ENCODE measurements around the gene LOC101059915.
"Not testable (repeated sequence)": the region's sequence is repeated elsewhere in the genome, so short reads cannot be mapped to it uniquely, and the experiment has no call there.

The LOC101059915 gene

DNA sequence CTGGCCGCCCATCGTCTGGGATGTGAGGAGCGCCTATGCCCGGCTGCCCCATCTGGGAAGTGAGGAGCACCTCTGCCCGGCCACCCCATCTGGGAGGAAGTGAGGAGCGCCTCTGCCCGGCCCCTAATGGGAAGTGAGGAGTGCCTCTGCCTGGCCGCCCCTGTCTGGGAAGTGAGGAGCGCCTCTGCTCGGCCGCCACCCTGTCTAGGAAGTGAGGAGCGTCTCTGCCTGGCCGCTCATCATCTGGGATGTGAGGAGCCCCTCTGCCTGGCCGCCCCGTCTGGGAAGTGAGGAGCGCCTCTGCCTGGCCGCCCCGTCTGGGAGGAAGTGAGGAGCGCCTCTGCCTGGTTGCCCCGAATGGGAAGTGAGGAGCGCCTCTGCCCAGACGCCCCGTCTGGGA lies 8.3 kb downstream of the LOC101059915 start:
- not testable (repeated sequence) for DNase-seq (ENCODE audit: low spot score)

DNA sequence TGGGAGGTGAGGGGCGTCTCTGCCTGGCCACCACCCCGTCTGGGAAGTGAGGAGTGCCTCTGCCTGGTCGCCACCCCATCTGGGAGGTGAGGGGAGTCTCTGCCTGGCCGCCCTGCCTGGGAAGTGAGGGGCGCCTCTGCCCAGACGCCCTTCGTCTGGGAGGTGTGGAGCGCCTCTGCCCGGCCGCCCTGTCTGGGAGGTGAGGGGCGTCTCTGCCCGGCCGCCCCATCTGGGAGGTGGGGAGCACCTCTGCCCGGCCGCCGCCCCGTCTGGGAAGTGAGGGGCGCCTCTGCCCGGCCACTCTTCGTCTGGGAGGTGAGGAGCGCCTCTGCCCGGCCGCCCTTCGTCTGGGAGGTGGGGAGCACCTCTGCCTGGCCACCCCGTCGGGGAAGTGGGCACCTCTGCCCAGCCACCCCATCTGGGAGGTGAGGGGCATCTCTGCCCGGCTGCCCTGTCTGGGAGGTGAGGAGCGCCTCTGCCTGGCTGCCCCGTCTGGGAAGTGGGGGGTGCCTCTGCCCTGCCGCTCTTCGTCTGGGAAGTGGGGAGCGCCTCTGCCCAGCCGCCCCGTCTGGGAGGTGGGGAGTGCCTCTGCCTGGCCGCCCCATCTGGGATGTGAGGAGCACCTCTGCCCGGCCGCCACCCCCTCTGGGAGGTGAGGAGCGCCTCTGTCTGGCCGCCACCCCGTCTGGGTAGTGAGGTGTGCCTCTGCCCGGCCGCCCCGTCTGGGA lies 8.9 kb downstream of the LOC101059915 start:
- DNase-seq (ENCODE audit: low spot score), result not testable (repeated sequence)

DNA sequence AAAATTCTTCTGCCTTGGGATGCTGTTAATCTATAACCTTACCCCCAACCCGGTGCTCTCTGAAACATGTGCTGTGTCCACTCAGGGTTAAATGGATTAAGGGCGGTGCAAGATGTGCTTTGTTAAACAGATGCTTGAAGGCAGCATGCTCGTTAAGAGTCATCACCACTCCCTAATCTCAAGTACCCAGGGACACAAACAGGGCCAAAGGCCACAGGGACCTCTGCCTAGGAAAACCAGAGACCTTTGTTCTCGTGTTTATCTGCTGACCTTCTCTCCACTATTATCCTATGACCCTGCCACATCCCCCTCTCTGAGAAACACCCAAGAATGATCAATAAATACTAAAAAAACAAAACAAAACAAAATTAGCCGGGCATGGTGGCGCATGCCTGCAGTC lies 9.8 kb downstream of the LOC101059915 start:
- DNase-seq (ENCODE audit: low spot score), result not testable (repeated sequence)

DNA sequence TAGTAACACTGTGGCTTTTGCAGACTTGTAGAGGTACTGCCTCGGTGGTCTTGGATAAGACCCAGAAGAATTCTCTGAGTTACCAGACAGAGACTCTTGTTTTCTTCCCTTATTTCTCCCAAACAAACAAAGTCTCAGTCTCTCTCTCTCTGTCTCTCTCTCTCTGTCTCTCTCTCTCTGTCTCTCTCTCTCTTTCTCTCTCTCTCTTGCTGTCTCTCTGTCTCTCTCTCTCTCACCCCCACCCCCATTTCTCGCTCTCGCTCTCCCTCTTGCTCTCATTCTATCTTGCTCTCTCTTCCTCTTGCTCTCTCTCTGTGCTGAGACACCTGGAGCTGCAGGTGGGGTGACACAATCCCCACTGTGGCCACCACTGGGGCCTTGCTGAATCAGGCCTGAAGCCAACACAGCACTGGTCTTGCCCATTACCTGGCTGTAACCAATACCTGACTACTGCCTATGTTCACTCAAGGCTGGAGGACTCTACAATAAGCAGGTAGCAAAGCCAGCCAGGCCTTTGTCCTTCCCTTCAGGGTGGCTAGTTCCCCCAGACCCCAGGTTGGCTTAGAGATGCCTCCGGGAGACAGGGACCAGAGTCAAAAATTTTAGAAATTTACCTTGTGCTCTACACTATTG lies 12.3 kb downstream of the LOC101059915 start:
- no peak for DNase-seq (ENCODE audit: low spot score)

DNA sequence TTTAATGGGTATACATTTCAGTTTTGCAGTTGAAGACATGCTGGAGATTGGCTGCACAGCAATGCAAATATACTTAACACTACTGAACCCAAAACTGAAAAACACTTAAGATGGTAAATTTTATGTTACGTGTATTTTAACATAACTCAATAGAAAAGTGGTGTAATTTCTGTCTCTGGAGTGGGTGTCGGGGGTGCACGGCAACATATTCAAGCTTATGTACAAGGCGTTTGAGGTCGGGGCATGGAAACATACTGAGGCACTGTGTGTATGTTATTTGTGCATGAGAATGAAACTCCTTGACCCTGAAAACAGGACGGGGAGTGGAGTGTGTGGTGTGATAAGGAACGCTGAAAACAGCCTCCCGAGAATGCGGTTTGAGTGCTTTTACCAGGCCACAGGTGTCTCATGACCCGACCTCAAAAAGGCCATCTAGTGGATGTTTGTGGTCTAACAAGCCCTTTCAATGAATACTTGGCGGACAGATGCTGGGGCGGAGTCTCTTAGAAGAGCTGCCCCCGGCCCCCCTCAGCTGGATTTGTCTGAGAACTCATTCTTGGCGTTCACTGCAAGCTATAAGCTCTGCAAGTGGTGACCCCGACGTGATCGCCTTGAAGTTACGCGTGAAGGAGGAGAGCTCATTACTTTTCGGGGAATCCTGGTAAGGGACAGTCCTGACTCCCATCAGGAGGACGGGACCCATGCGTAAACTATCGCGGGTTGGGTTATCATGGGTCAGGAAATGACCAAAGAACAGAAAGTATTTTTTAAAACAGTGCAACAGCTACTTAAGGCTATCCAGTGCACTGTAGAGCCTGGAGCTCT lies 29.5 kb downstream of the LOC101059915 start:
- DNase-seq (ENCODE audit: low spot score), result not testable (repeated sequence)

DNA sequence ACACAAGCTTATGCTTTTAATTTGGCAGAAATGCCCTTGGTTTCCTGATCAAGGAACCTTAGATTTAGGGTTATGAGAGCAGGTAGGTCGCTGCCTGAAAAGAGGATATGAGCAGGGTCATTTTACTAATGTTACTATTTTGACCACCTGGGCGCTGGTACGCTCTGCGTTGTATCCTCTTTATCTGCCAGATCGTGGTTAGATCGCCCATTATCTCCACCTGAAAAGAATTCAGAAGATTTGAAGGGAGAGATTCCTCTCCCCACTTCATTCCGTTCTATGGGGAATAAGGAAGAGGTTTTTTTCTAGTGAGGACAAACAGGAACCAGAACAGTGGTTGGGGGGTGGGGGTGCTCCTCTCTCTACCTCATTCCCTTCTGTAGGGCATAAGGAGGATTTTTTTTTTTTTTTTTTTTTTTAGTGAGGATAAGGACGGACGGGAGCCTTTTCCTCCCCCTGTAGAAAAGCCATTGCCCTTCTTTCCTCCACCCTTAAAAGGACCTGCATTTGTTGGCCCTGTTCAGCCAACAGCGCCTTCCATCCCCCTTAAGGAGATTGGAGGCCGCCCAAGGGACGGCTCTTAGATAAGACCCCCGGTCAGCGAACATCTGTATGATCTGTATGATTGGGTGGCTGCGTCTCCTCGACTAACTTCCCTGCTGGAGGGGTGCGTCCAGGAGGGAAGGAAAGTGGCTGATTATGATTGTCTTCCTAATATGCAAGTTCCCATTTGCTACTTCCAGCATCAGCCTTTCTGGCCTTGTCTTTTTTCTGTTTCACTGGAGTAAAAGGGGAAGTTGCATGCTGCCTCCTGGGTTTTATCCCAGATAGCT lies 30.3 kb downstream of the LOC101059915 start:
- DNase-seq (ENCODE audit: low spot score), result not testable (repeated sequence)

DNA sequence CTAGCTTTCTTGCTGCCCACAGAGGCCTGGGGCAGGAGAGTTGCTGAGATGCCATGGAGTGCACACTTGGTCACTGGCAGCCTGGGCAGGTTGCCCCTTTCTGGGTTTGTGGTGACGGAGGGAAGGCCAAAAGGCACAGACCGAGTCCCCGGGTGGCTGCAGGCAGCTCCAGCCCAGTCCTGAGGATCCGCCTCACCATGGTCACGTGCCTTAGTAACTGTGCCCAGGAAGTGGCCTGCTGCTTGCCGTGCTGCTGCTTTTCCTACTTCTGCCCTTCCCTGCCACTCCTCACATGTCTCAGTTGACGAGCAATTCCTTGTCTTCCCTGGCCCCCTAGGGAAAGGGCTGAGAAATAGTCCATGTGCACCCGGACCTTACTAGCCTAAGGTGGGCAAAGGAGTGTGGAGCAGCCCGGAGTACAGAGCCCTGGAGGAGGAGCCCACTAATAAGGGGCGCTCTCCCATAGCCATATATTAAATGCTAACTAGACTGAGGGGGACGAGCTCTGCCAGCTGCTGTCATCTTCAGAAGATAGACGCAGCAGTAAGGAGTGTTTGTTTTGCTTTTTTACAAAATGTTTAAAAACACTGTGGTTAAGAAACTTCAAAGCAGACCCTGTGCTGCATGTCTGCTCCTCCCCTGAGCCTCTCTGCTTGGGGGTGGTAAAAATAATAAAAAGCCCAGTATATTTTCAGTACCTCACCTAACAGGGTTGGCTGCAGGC lies 31.1 kb downstream of the LOC101059915 start:
- not testable (repeated sequence) for DNase-seq (ENCODE audit: low spot score)

DNA sequence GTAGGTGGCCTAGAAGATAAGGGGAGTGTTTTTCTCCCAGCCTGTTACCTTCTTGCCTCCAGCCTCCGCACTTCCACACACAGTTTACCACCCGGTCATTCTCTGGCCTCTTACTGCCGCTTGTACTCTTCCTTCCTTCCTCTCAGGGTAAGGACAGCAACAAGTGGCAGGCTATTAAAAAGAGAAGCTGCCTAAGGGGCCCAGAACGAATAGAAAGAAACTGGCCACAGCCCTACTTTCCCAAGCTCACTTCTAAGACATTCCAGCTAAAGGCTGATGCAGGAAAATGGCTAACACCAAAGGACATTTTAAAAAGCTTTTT lies 31.6 kb downstream of the LOC101059915 start:
- not testable (repeated sequence) for DNase-seq (ENCODE audit: low spot score)

DNA sequence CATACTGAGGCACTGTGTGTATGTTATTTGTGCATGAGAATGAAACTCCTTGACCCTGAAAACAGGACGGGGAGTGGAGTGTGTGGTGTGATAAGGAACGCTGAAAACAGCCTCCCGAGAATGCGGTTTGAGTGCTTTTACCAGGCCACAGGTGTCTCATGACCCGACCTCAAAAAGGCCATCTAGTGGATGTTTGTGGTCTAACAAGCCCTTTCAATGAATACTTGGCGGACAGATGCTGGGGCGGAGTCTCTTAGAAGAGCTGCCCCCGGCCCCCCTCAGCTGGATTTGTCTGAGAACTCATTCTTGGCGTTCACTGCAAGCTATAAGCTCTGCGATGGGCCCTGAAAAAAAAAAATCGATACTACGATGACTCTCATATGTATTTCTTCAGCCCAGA lies 35.5 kb downstream of the LOC101059915 start:
- not testable (repeated sequence) for DNase-seq (ENCODE audit: low spot score)

DNA sequence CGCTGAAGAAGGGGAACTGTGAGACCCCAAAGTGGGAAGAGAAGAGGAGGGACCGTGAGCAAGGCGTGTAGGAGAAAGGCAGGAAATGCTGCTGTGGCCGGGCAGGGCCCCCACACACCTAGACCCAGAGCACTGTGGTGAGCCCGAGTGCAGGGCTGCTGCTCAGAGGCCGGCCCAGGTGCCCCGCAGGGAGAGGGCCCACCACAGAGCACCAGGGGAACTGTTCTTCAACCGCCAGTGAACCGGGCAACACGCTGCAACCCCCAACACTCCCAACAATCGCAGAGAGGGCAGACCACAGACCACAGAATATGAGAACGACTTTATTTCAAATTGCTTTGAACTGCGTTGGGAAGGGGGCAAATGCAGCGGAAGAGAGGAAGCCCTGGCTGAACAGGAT lies 46.7 kb downstream of the LOC101059915 start:
- DNase-seq (ENCODE audit: low spot score), result not testable (repeated sequence)

DNA sequence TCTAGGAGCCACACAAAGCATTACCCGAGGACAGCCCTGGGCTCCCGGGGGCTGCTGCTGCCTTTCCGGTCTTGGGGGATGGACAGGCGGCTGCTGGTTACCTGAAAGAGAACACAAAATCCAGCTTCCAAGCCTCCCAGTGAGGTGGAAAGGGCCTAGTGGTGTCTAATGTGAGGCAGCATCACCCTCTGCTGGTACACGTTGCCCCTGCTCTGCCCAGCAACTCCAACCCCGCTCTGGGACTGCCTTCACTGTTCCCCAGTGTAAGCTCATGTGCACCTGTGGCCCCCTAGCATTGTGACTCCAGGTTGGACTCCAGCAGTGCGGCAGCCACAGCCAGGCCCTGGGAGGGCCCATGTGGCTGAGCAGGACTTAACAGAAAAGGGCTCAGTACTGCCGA lies 48.2 kb downstream of the LOC101059915 start:
- not testable (repeated sequence) for DNase-seq (ENCODE audit: low spot score)

DNA sequence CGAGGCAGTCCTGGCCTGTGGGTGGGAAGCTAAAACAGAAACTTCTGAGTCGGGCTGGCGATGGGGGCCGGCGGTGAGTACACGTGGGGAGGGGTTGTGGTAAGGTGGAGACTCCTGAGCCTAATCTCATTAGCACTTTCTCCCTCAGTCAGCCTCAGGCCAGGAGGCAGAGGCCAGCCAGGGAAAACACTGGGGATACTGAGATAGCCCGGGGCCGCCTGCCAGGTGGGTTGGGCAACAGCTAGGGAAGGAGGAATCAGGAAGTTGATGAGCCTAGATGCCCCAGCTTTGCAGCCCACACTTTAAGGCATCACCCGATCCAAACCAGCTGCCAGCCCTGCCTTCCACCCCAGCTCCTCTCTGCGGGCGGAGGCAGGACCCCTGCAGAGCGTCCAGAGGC lies 49.0 kb downstream of the LOC101059915 start:
- not testable (repeated sequence) for DNase-seq (ENCODE audit: low spot score)

DNA sequence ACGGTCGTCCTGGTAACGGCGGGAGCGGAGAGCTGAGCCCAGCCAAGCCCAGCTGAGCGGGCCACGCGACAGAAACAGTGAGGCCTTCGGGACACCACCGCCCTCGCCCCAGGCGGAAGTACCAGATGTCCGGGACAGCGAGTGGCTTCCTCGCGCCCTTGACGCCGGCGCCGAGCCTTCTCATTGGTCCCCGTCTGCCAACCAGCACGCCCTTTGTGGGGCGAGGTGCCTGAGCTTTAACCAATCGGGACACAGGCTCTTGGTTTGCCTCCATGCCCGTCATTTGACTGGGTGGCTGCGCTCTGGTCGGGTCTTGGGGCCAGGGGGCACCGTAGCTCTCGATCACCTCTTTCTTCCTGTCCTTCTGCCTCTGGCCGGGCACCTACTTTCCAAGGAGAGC lies 50.8 kb downstream of the LOC101059915 start, which contains the start of gene CXorf49:
Gene CXorf49, minus strand, starts transcription at position 101 of the 400 bp plus-strand sequence. CDS start 134 bp downstream, outside the sequence.
- DNase-seq (ENCODE audit: low spot score), result not testable (repeated sequence)

DNA sequence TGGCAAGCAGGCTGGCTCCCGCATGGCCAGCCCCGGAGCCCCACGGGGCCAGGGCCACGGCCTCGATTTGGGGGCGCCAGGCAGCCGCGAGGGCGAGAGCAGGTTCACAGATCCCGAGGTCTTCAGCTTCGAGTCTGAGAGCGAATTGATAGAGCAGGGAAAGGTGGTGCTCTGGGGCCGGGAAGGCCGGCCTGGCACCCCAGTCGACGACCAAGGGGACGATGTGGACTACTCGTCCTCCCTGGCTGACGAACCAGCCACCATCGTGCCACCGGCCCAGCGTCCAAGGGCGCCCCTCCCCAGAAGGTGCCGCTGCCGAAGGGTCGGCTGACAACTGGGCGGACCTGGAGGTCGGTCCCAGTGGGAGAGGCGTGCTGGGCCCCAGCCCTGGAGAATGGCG lies 51.8 kb downstream of the LOC101059915 start:
- not testable (repeated sequence) for DNase-seq (ENCODE audit: low spot score)

DNA sequence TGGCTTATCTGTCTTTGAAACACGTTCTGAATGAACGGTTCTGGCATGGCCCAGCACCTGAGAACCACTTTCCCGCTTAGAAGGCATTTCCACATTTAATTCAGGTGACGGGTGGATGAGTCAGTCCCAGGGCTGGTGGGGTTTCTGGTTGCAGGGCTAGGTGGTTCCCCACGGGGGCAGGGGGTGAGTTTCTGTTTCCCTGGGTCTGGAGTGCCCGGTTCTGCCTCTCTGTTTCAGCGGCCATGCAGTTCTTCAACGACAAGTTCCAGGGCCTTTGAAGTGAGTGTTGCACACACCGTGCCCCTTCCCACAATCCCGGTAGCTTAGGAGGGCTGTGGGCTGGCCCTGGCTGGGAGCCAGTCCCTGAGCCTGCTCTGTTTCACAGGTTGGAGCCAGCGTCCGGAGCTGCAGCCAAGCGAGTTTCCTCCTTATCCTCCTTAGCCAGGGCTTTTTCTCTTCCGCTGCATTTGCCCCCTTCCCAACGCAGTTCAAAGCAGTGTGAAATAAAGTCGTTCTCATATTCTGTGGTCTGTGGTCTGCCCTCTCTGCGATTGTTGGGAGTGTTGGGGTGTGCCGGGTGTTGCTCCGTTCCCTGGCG lies 53.0 kb downstream of the LOC101059915 start:
- DNase-seq (ENCODE audit: low spot score), result not testable (repeated sequence)

Data from kidney capillary endothelial cell (primary cell).